ENCODE measurements around the gene SLC66A2. TPM values are rescaled to one million over a fixed set of nuclear protein-coding genes. Genes with fewer than 3 reads are reported as not detected.

SLC66A2 gene
- total RNA-seq, 1 donor from 2014 or later: 34.4 TPM

- no peak overlapping the region for H3K27ac Mint-ChIP-seq
- no peaks in the 10 kb centered on the region for H3K27me3 Mint-ChIP-seq (ENCODE audit: low read depth)
- TF ChIP-seq CTCF (IDR thresholded peaks at IDR 0.05; ENCODE audit: unreplicated experiment): no peak
- H3K4me3 Mint-ChIP-seq: no peak overlapping the region
- no peak for DNase-seq (ENCODE audit: low spot score in 2 of 2, unreplicated experiment in 2 of 2)
- no peaks in the 10 kb centered on the region for H3K4me1 Mint-ChIP-seq
- H3K36me3 Mint-ChIP-seq: peaks cover 56% of the 10 kb centered on the region
- peaks cover 21% of the 10 kb centered on the region for H3K9me3 Mint-ChIP-seq
Measured at GRCh38 chr18:79906706-79907105, 44.7 kb downstream of the SLC66A2 start.

- H3K4me3 Mint-ChIP-seq: no peak overlapping the region
- peaks cover 24% of the 10 kb centered on the region for H3K9me3 Mint-ChIP-seq
- no peak for TF ChIP-seq CTCF (IDR thresholded peaks at IDR 0.05; ENCODE audit: unreplicated experiment)
- no peak for DNase-seq (ENCODE audit: low spot score in 2 of 2, unreplicated experiment in 2 of 2)
- H3K27ac Mint-ChIP-seq: no peak overlapping the region
- H3K27me3 Mint-ChIP-seq (ENCODE audit: low read depth): no peaks in the 10 kb centered on the region
- H3K4me1 Mint-ChIP-seq: no peaks in the 10 kb centered on the region
- H3K36me3 Mint-ChIP-seq: peaks cover 60% of the 10 kb centered on the region
Measured at GRCh38 chr18:79905993-79906392, 45.5 kb downstream of the SLC66A2 start.

- H3K4me3 Mint-ChIP-seq: no peak overlapping the region
- no peak for TF ChIP-seq CTCF (IDR thresholded peaks at IDR 0.05; ENCODE audit: unreplicated experiment)
- DNase-seq (ENCODE audit: low spot score in 2 of 2, unreplicated experiment in 2 of 2): no peak
- no peak overlapping the region for H3K27ac Mint-ChIP-seq
- H3K4me1 Mint-ChIP-seq: no peaks in the 10 kb centered on the region
- no peaks in the 10 kb centered on the region for H3K27me3 Mint-ChIP-seq (ENCODE audit: low read depth)
- peaks cover 56% of the 10 kb centered on the region for H3K36me3 Mint-ChIP-seq
- peaks cover 23% of the 10 kb centered on the region for H3K9me3 Mint-ChIP-seq
Measured at GRCh38 chr18:79905389-79905911, 46.0 kb downstream of the SLC66A2 start.

- no peak overlapping the region for H3K27ac Mint-ChIP-seq
- H3K27me3 Mint-ChIP-seq (ENCODE audit: low read depth): no peaks in the 10 kb centered on the region
- DNase-seq (ENCODE audit: low spot score in 2 of 2, unreplicated experiment in 2 of 2): no peak
- TF ChIP-seq CTCF (IDR thresholded peaks at IDR 0.05; ENCODE audit: unreplicated experiment): no peak
- H3K4me1 Mint-ChIP-seq: no peaks in the 10 kb centered on the region
- H3K36me3 Mint-ChIP-seq: peaks cover 60% of the 10 kb centered on the region
- peaks cover 21% of the 10 kb centered on the region for H3K9me3 Mint-ChIP-seq
- no peak overlapping the region for H3K4me3 Mint-ChIP-seq
Measured at GRCh38 chr18:79904357-79905147, 46.9 kb downstream of the SLC66A2 start.

- Mint-ChIP-seq H3K27me3 (ENCODE audit: low read depth) (no peaks in the 10 kb centered on the region), H3K4me3 (no peak overlapping the region), H3K27ac (no peak overlapping the region)
Measured at GRCh38 chr18:79903787-79904356, 47.6 kb downstream of the SLC66A2 start.

More at GRCh38 chr18:79903787-79904356, 47.6 kb downstream of the SLC66A2 start:
- no peaks in the 10 kb centered on the region for H3K4me1 Mint-ChIP-seq
- no peak for DNase-seq (ENCODE audit: low spot score in 2 of 2, unreplicated experiment in 2 of 2)
- H3K9me3 Mint-ChIP-seq: peaks cover 18% of the 10 kb centered on the region
- no peak for TF ChIP-seq CTCF (IDR thresholded peaks at IDR 0.05; ENCODE audit: unreplicated experiment)
- H3K36me3 Mint-ChIP-seq: peaks cover 54% of the 10 kb centered on the region

Data from mesothelial cell of epicardium (in vitro differentiated cells).